Transverse colon (tissue), 3 donors: ENCODE measurements around the gene PHYKPL.

ENCODE experiments used
- EP300 ChIP-seq: sonication (generic); formaldehyde crosslinking; IDR thresholded peaks from one replicate; pipeline ENCODE4 v1.6.1; 2017; ENCODE audit warnings: antibody characterized with exemption, low read depth
- POLR2A ChIP-seq: fragments of 450-650 bp; IDR thresholded peaks from one replicate; pipeline ENCODE4 v1.6.1; 2016; ENCODE audit warnings: antibody characterized with exemption, mild to moderate bottlenecking, moderate library complexity
- TF ChIP-seq, protein P1 (sequence below), 5 experiments: fragments of 200-600 bp in 3 of 5; fragments of 450-650 bp in 2 of 5; sonication (generic) in 3 of 5; IDR thresholded peaks; 1 replicate in 2 of 5; 2 replicates in 3 of 5; pipeline ENCODE4 v1.5.1; 2016 to 2017; ENCODE audit warnings: antibody characterized with exemption in 5 of 5, inconsistent platforms in 3 of 5, mild to moderate bottlenecking in 2 of 5, moderate library complexity in 1 of 5

DNA sequence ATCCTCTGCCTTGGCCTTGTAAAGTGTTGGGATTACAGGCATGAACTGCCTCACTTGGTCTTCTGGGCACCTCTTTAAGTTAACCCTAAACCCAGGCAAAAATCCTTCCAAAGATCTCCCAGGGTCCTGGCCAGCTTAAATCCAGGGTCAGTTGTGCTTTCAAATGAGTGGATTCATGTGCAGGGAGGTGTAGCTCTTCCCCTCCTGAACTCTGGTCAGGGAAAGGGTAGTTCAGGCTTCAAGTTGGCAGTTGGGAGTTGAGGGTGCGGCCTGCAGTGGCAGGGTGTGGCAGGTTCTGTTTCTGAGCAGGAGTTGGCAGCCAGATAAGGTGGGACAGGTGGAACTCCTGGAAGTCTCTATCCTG lies 24.7 kb downstream of the PHYKPL start:
- TF ChIP-seq, protein P1, sequence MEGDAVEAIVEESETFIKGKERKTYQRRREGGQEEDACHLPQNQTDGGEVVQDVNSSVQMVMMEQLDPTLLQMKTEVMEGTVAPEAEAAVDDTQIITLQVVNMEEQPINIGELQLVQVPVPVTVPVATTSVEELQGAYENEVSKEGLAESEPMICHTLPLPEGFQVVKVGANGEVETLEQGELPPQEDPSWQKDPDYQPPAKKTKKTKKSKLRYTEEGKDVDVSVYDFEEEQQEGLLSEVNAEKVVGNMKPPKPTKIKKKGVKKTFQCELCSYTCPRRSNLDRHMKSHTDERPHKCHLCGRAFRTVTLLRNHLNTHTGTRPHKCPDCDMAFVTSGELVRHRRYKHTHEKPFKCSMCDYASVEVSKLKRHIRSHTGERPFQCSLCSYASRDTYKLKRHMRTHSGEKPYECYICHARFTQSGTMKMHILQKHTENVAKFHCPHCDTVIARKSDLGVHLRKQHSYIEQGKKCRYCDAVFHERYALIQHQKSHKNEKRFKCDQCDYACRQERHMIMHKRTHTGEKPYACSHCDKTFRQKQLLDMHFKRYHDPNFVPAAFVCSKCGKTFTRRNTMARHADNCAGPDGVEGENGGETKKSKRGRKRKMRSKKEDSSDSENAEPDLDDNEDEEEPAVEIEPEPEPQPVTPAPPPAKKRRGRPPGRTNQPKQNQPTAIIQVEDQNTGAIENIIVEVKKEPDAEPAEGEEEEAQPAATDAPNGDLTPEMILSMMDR (IDR thresholded peaks at IDR 0.05): no peak
- TF ChIP-seq POLR2A (no peak), EP300 (peak; percentile 98)
